Activated CD8-positive, alpha-beta memory T cell treated with anti-CD3 and anti-CD28 coated beads, Interleukin-2, amount 10 ng/mL, durations not matched to agents 7 days and 5 days (primary cell): Measurements from ENCODE around the gene CYP4A22. TPM values are rescaled to one million over a fixed set of nuclear protein-coding genes. Genes with fewer than 3 reads are reported as not detected.

Experiments
- ATAC-seq: fragments of 150-1000 bp; cut with Tn5 transposase; one replicate; pipeline ENCODE4 v1.10.0; 2021; ENCODE audit warnings: moderate library complexity
- CTCF ChIA-PET: fragments of 350-600 bp; sonication (Branson Sonifier 250); formaldehyde crosslinking; loops from one replicate; lab custom pipeline; 2021; ENCODE audit warnings: antibody characterized with exemption; lab: Charles Lee
- DNase-seq: peaks from one replicate; pipeline ENCODE4 v3.0.0-alpha.2; 2020
- H3K27ac Mint-ChIP-seq: one replicate; pipeline ENCODE4 v1.8.0; 2021; ENCODE audit warnings: mild to moderate bottlenecking, mixed read lengths
- H3K27me3 Mint-ChIP-seq: one replicate; pipeline ENCODE4 v1.8.0; 2021; ENCODE audit warnings: mixed read lengths
- H3K36me3 Mint-ChIP-seq: one replicate; pipeline ENCODE4 v1.8.0; 2021; ENCODE audit warnings: mild to moderate bottlenecking, mixed read lengths
- H3K4me1 Mint-ChIP-seq: one replicate; pipeline ENCODE4 v1.8.0; 2021; ENCODE audit warnings: mixed read lengths
- H3K4me3 Mint-ChIP-seq: one replicate; pipeline ENCODE4 v1.8.0; 2021; ENCODE audit warnings: mild to moderate bottlenecking, moderate library complexity, mixed read lengths
- H3K9me3 Mint-ChIP-seq: one replicate; pipeline ENCODE4 v1.8.0; 2022; ENCODE audit warnings: low read depth, mixed read lengths
- total RNA-seq, 2 experiments: library from RNA; stranded (reverse); gene quantifications; one replicate each; pipeline ENCODE4 v1.2.3, GENCODE V29; 2021

CYP4A22 gene
- total RNA-seq, 2 experiments from 2014 or later, result not detected

DNA sequence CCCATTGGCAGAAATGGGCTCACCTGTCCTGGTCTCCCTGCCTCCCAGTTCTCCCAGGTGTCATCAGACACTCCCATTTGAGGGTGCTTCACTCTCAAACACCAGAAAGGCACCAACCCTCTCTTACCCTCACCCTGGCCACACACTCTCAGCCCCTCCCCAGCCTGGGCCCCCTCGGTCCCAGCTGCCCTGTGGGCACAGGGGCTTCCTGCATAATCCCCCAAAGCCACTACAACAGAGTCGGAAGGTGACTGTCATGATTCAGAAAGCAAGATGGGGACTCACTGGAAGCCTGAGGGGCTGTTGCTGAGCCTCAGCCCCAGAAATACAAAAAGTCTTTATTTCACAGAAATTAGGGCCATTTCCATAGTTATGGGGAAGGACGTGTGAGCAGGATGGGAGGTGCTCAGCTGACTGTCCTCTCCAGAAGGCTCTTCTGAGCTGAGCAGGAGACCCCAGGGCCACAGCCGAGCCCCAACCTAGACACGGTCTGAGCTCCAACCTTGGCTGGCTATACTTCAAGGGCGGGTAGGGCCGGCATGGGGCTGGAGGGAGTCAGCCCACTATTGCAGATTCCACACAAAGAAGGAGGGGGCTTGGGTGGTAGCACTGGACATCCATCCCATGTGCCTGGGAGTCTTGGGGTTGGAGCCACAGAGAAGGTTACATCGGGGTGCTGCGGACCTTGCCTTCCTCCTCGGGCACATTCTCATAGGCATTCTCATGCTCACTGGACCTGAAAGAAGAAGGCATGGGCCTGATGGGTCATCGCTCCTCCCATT, 46.3 kb downstream of the CYP4A22 start:
- no peak overlapping the region for H3K27ac Mint-ChIP-seq
- peaks cover 22% of the 10 kb centered on the region for H3K27me3 Mint-ChIP-seq
- no peak overlapping the region for H3K4me3 Mint-ChIP-seq
- H3K4me1 Mint-ChIP-seq, result peaks cover 10% of the 10 kb centered on the region
- ATAC-seq, result no peak
- CTCF ChIA-PET, result interaction anchor here (0.5 to 7.5 kb wide), 7 partner anchors 8 to 777 kb away, joined by 3 to 107 read pairs (median 5); partner anchors contain the start of gene PDZK1IP1
- DNase-seq, result no peak
- no peaks in the 10 kb centered on the region for H3K9me3 Mint-ChIP-seq
- H3K36me3 Mint-ChIP-seq, result no peaks in the 10 kb centered on the region

DNA sequence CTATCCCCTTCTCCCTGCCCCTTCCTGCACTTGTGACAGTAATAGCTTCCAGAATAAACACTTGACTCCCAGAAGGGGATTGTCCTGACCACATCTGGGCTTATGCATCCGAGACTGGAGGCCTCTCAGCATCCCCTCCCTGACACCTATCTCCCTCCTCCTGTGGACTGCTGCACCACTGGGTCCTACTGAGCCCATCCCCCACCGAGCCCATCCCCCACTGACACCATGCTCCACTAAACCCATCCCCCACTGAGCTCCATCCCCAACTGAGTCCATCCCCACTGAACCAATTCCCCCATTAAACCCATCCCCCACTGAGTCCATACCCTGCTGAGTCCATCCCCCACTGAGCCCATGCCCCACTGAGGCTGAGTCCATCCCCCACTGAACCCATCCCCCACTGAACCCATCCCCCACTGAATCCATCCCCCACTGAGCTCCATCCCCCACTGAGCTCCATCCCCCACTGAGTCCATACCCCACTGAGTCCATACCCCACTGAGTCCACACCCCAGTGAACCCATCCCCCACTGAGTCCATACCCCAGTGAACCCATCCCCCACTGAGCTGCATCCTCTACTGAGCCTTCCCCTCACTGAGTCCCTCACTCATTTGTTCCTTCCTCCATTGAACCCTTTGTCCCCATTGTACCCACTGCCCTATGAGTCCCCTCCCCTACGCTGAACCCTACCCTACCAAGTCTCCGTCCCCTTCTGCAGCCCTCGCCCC, 47.0 kb downstream of the CYP4A22 start:
- no peak for DNase-seq
- ATAC-seq, result no peak
- CTCF ChIA-PET, result interaction anchor here (0.7 to 7.5 kb wide), 6 partner anchors 8 to 252 kb away, joined by 3 to 107 read pairs (median 4); partner anchors contain the start of genes CMPK1 and PDZK1IP1
- no peaks in the 10 kb centered on the region for H3K9me3 Mint-ChIP-seq
- H3K27ac Mint-ChIP-seq, result no peak overlapping the region
- no peak overlapping the region for H3K4me3 Mint-ChIP-seq
- peaks cover 5% of the 10 kb centered on the region for H3K4me1 Mint-ChIP-seq
- no peaks in the 10 kb centered on the region for H3K36me3 Mint-ChIP-seq
- H3K27me3 Mint-ChIP-seq, result peaks cover 19% of the 10 kb centered on the region

DNA sequence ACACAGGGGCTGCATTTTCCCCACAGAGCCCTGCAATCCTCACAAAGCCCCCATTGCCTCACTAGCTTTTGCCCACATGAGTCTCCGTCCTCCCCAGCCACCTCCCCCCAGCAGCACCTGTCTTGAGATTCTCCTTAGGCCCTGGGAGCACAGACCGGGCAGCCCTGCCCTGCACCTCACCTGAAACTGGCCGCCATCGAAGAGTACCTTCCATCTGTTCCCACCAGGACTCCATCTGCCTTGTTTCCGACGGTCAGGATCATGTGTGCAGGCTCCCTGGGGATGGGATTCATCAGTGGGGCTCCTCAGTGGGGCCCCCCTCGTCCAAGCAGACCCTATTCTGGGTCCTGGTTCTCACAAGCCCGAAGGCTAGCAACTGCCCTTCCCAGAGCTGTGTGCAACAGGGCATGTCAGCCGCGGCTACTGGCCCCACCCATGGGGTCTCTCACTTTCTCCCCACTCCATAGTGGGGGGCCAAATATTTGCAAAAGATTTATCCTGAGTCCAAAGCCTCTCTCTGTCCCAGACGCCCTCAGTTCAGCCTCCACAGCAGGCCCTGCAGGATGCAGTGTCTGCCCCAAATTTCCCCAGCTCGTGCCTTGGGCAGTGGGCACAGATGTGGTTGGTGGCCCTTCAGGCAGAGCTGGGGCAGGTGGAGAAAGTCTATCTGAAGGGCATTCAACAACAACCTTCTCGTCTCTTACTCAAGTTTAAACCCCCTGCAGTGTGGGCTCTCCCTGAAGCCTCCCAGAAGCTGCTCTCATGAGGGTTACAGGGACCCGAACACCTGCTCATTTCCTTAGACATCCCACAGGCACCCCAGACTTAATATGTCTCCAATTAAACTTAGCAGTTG, 47.8 kb downstream of the CYP4A22 start:
- ATAC-seq (peak; percentile 26), DNase-seq (no peak)
- H3K27ac Mint-ChIP-seq, result no peak overlapping the region
- no peaks in the 10 kb centered on the region for H3K36me3 Mint-ChIP-seq
- peaks cover 12% of the 10 kb centered on the region for H3K27me3 Mint-ChIP-seq
- H3K4me1 Mint-ChIP-seq, result no peaks in the 10 kb centered on the region
- H3K9me3 Mint-ChIP-seq, result no peaks in the 10 kb centered on the region
- CTCF ChIA-PET, result interaction anchor here (0.8 to 7.5 kb wide), 6 partner anchors 7 to 251 kb away, joined by 3 to 107 read pairs (median 4); partner anchors contain the start of genes CMPK1 and PDZK1IP1
- no peak overlapping the region for H3K4me3 Mint-ChIP-seq

DNA sequence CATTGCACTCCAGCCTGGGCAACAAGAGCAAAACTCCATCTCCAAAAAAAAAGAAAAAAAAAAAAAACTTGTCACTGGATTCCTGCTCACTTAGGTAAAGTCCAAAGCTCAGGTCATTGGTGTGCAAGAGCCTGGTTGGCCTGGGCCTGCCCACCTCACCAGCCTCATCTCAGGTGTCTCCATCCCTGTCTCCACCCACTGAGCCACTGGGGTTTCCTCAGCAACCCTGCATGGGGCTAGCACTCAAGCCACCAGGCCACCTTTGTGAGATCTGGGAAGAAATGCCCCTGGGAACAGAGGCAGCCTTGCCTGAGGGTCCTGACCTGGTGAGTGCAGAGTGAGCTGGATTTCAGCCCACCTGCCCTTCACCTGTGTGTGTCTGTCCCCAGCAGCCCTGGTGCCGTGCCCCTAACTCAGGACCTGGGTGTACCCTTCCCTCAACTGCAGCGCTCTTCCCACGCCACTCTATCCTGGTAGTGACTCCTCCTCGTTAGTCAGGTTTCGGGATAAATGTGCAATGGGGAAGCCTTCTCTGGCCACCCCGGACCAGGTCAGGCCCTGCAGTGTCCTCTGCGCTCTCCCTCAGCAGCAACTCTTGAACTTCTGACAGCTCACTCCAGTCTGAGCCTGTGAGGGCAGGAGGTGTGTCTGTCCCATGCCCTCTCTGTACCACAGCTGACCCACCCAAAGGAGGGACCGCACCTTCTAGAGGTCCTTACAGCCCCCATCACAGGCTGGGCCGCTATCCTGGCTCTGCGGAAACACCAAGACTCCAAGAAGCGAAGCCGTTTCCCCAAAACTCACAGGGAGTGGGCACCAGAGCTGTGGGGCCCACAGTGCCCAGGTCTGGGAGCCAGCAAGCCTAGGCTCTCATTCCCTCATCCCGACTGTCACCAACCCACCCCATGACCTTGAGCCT, 49.3 kb downstream of the CYP4A22 start:
- Mint-ChIP-seq H3K27ac (no peak overlapping the region), H3K9me3 (no peaks in the 10 kb centered on the region), H3K4me1 (no peaks in the 10 kb centered on the region), H3K36me3 (no peaks in the 10 kb centered on the region), H3K27me3 (peaks cover 3% of the 10 kb centered on the region), H3K4me3 (no peak overlapping the region)
- ATAC-seq (no peak), DNase-seq (peak; percentile 18)
- CTCF ChIA-PET, result interaction anchor here (1.3 kb wide), 1 partner anchor 8 kb away, joined by 3 read pairs; no protein-coding TSS in a partner anchor

DNA sequence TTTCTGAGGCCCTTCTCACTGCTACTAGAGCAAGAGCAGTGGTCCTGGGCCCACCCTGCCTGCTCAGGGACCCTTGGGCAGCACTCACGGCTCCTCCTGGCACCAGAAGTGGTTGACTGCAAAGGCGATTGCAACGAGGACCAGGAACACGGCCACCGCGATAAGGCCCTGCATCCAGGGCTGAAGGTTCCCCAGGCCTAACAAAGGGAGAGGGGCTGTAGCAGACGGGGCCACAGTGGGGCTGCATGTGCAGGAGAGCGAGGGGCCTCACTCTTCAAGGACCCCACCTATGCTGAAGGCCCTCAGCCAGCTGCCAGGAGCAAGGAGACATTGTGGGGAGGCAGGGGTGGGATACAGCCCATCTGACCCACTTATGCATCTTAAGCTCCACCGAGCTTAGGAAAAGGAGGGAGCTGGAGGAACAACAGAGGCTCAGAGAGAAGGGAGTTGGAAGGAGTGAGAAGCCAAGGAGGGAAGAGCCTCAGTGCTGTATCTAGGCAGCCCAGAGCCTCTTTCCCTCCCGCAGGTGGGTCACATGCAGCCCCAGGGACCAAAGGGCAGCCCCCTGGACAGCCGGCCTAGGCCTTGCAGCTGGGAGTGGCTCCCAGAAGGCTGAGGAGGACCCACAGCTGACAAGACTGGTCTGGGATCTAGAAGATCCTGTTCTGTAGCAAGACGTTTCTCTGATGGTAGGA, 50.1 kb downstream of the CYP4A22 start:
- Mint-ChIP-seq H3K36me3 (no peaks in the 10 kb centered on the region), H3K27ac (no peak overlapping the region), H3K9me3 (no peaks in the 10 kb centered on the region), H3K27me3 (peaks cover 3% of the 10 kb centered on the region), H3K4me3 (no peak overlapping the region), H3K4me1 (no peaks in the 10 kb centered on the region)
- DNase-seq (peak; percentile 34), ATAC-seq (no peak)
- CTCF ChIA-PET, result interaction anchor here (1.7 kb wide), 1 partner anchor 8 kb away, joined by 13 read pairs; no protein-coding TSS in a partner anchor

DNA sequence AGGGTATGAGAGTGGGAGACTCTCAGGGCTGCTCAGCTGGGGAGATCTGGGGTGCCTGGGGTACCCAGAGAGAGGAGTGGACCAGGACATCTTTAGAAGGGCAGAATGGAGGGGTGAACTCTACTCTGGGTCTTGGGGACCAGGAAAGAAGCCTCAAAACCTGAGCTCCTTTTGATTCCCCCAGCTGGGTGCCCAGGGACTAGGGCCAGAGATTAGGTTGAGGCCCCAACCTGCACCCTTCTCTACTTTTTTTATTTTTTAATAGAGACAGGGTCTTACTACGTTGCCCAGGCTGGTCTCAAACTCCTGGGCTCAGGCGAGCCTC, 50.6 kb downstream of the CYP4A22 start:
- Mint-ChIP-seq H3K36me3 (no peaks in the 10 kb centered on the region), H3K9me3 (no peaks in the 10 kb centered on the region), H3K4me3 (no peak overlapping the region), H3K4me1 (no peaks in the 10 kb centered on the region), H3K27me3 (peaks cover 3% of the 10 kb centered on the region), H3K27ac (no peak overlapping the region)
- CTCF ChIA-PET, result interaction anchor here (1.7 to 6.6 kb wide), 2 partner anchors 9 to 75 kb away, joined by 13 to 57 read pairs; no protein-coding TSS in a partner anchor
- peak; percentile 16 for DNase-seq
- ATAC-seq, result no peak

DNA sequence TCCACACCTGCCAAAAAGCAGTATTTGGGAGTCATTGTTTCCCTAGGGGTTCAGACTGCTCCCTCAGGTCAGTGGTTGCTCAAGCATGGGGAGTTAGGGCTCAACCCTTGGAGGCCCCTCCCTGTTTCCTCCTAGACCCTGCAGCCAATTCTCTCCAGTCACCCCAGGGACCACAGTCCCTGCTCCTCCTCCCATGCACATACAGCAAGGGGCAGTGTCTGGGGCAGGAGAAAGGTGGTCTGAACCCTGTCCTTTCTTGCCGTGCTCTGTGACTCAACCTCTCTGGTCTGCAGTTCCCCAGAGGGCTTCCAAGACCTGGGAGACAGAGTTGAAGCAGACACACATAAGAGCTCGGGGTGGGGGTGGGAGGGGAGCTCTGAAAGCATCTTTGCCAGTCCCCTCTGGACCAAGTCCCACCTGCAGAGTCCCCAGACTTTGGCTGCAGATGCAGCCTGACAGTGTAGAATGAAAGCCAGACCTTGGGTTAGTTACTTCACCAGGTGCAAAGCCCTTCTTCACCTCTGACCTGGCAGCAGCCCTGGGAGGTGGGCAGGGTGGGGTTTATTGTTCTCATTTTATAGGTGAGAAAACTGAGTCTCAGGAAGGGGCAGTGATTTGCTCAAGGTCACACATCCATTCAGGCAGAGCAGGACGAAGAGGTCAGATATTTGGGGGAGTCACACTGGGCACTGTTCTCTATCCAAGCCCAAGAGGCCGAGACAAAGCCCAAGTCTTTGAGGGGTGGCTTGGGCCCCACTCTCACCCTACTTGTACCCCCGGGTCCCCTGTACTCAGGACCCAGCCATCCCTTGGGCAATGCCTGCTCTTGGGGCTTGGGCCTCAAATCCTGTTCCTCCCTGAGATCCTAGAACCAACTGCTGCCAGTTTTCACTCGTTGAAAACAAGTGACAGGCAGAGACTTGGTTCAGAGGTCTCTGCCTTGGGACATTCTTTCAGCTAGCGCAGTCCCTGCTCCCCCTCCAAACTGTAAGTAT, 51.8 kb downstream of the CYP4A22 start:
- CTCF ChIA-PET, result interaction anchor here (1.3 to 6.6 kb wide), 4 partner anchors 8 to 537 kb away, joined by 4 to 107 read pairs (median 35); no protein-coding TSS in a partner anchor
- no peaks in the 10 kb centered on the region for H3K36me3 Mint-ChIP-seq
- no peaks in the 10 kb centered on the region for H3K4me1 Mint-ChIP-seq
- no peak for ATAC-seq
- H3K27me3 Mint-ChIP-seq, result peaks cover 5% of the 10 kb centered on the region
- peak; percentile 35 for DNase-seq
- H3K27ac Mint-ChIP-seq, result no peak overlapping the region
- no peak overlapping the region for H3K4me3 Mint-ChIP-seq
- no peaks in the 10 kb centered on the region for H3K9me3 Mint-ChIP-seq

DNA sequence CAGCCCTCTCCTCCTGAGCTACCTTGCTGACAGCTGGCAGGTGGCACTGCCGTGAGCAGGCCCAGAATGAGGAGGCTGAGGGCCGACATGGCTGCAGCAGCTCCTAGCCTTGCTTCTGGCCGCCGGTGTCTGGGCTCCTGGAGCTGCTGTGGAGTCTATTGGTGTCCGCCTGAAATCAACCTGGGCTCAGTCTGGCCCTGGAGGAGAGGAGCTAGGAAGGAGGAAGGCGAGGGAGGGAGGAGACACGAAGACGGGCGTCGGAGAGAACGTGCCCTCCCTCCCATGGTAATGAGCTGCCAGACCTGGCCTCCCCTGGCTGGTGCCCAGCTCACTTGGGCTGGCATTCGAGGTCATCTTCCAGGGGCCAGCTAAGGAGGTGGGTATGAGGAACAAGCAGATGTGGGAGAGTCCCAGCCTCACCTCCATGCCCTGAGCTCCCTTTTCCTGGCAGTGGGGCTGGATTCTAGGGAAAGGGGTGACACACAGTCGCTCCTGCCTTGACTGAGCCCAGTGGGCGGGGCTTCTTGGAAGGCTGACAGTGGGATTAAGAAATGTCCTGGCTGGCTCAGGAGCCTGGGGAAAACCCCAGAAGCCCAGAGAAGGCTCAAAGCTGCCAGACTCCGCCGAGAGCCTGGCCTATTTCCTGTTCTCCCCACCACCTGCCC, 52.7 kb downstream of the CYP4A22 start, which contains the start of gene PDZK1IP1:
TSS of gene PDZK1IP1 (minus strand) at position 193 of the 665 bp plus-strand sequence. CDS start at position 89, 104 bp downstream.
- H3K36me3 Mint-ChIP-seq, result no peaks in the 10 kb centered on the region
- H3K9me3 Mint-ChIP-seq, result no peaks in the 10 kb centered on the region
- CTCF ChIA-PET, result interaction anchor here (0.7 to 6.6 kb wide), 4 partner anchors 9 to 536 kb away, joined by 3 to 107 read pairs (median 30); no protein-coding TSS in a partner anchor

DNA sequence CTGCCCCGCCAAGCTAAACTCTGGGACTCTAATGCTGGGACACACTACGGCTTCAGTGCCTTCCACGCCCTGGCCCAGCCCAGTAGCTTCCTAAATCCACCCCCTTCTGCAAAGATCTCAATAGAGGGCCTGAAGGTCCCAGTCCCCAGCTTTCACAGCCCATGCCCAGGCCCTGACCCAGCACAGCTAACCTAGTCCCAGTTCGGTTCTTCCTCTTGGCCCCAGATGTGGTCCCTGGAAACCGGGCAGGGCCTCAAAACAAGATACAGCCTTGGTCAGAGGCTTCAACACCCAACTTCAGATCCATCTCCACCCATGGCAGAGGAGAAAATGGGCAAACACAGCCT, 53.2 kb downstream of the CYP4A22 start:
- CTCF ChIA-PET, result interaction anchor here (0.7 to 6.6 kb wide), 5 partner anchors 9 to 536 kb away, joined by 3 to 107 read pairs (median 4); no protein-coding TSS in a partner anchor
- H3K36me3 Mint-ChIP-seq, result no peaks in the 10 kb centered on the region
- no peaks in the 10 kb centered on the region for H3K9me3 Mint-ChIP-seq

More for the DNA sequence above, 52.7 kb downstream of the CYP4A22 start, which contains the start of gene PDZK1IP1:
- no peak within 1 kb of the TSS for H3K27ac Mint-ChIP-seq
- peaks cover 5% of the 10 kb centered on the region for H3K27me3 Mint-ChIP-seq
- DNase-seq, result peak; percentile 36
- H3K4me3 Mint-ChIP-seq, result no peak within 1 kb of the TSS
- H3K4me1 Mint-ChIP-seq, result no peaks in the 10 kb centered on the region
- ATAC-seq, result no peak

DNA sequence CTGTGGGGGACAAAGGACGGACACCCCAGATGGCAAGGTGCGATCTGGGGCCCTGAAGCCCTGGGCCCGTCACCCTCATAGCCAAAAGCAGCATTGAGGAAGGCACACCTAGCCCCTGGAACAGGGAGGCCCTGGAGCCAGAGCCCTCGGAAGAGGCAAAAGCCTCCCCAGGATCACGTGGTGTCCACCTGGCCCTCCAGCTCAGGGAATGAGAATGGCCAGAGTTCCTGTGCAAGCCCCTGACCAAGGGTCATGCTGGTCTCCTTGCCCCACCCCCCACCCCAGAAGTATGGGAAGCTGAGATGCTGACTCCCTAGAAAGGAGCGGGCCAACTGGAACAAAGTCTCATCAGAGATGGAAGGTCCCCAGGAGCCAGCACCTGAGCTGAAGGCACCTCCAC, 53.6 kb downstream of the CYP4A22 start:
- no peaks in the 10 kb centered on the region for H3K4me1 Mint-ChIP-seq
- H3K9me3 Mint-ChIP-seq, result no peaks in the 10 kb centered on the region
- no peaks in the 10 kb centered on the region for H3K36me3 Mint-ChIP-seq
- H3K27ac Mint-ChIP-seq, result no peak overlapping the region
- ATAC-seq, result no peak
- H3K27me3 Mint-ChIP-seq, result peaks cover 5% of the 10 kb centered on the region
- CTCF ChIA-PET, result interaction anchor here (0.7 to 6.6 kb wide), 4 partner anchors 10 to 535 kb away, joined by 3 to 107 read pairs (median 30); no protein-coding TSS in a partner anchor
- no peak overlapping the region for H3K4me3 Mint-ChIP-seq
- peak; percentile 27 for DNase-seq

More for the DNA sequence above, 53.2 kb downstream of the CYP4A22 start:
- Mint-ChIP-seq H3K27ac (no peak overlapping the region), H3K4me1 (no peaks in the 10 kb centered on the region), H3K27me3 (peaks cover 5% of the 10 kb centered on the region), H3K4me3 (no peak overlapping the region)
- ATAC-seq, result no peak
- no peak for DNase-seq
